Body of pancreas (tissue), 4 donors: ENCODE measurements around the gene ATXN1.

Source experiments
- POLR2A ChIP-seq, 3 donors: fragments of 450-650 bp; IDR thresholded peaks; one replicate each; pipeline ENCODE4 v1.6.1; 2016; ENCODE audit warnings: antibody characterized with exemption in 3 of 3, mild to moderate bottlenecking in 2 of 3
- TF ChIP-seq, protein P1 (sequence below), 7 experiments: fragments of 450-650 bp in 4 of 7; fragments of 200-600 bp in 3 of 7; sonication (generic) in 3 of 7; IDR thresholded peaks; one replicate each; pipeline ENCODE4 v1.5.1; 2016 to 2019; ENCODE audit warnings: antibody characterized with exemption in 7 of 7

DNA sequence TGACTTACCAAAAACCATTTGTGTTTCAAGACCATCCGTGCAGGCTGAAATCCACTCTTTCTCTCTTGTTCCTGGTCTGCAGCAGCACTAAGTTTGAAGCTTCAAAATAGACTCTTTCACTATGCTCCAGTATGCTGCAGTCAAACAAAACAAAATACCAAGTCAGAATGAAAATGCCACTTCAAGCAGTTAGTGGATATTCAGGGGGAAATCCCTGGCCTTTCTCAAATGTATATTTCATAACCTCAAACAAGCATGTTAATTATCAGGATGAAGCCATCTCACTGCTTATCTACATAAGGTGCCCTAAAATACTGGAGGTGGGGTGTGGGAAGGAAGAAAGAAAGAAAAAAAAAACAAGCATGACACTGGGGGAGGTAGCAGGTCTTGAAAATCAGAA lies 103.5 kb downstream of the ATXN1 start:
- TF ChIP-seq POLR2A (IDR thresholded peaks at IDR 0.05): no peak
- TF ChIP-seq, protein P1, sequence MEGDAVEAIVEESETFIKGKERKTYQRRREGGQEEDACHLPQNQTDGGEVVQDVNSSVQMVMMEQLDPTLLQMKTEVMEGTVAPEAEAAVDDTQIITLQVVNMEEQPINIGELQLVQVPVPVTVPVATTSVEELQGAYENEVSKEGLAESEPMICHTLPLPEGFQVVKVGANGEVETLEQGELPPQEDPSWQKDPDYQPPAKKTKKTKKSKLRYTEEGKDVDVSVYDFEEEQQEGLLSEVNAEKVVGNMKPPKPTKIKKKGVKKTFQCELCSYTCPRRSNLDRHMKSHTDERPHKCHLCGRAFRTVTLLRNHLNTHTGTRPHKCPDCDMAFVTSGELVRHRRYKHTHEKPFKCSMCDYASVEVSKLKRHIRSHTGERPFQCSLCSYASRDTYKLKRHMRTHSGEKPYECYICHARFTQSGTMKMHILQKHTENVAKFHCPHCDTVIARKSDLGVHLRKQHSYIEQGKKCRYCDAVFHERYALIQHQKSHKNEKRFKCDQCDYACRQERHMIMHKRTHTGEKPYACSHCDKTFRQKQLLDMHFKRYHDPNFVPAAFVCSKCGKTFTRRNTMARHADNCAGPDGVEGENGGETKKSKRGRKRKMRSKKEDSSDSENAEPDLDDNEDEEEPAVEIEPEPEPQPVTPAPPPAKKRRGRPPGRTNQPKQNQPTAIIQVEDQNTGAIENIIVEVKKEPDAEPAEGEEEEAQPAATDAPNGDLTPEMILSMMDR (IDR thresholded peaks at IDR 0.05): no peak
